HG02981 (cell line): ENCODE results near the gene NANOGP8.
"Not testable (repeated sequence)": the region's sequence is repeated elsewhere in the genome, so short reads cannot be mapped to it uniquely, and the experiment has no call there.

Experiments used
- ATAC-seq: cut with Tn5 transposase; IDR thresholded peaks from one replicate; pipeline ENCODE4 v1.9.1; 2021; ENCODE audit warnings: mild to moderate bottlenecking, moderate library complexity; ENCODE audit not compliant: unreplicated experiment

NANOGP8 gene, protein sequence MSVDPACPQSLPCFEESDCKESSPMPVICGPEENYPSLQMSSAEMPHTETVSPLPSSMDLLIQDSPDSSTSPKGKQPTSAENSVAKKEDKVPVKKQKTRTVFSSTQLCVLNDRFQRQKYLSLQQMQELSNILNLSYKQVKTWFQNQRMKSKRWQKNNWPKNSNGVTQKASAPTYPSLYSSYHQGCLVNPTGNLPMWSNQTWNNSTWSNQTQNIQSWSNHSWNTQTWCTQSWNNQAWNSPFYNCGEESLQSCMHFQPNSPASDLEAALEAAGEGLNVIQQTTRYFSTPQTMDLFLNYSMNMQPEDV

DNA sequence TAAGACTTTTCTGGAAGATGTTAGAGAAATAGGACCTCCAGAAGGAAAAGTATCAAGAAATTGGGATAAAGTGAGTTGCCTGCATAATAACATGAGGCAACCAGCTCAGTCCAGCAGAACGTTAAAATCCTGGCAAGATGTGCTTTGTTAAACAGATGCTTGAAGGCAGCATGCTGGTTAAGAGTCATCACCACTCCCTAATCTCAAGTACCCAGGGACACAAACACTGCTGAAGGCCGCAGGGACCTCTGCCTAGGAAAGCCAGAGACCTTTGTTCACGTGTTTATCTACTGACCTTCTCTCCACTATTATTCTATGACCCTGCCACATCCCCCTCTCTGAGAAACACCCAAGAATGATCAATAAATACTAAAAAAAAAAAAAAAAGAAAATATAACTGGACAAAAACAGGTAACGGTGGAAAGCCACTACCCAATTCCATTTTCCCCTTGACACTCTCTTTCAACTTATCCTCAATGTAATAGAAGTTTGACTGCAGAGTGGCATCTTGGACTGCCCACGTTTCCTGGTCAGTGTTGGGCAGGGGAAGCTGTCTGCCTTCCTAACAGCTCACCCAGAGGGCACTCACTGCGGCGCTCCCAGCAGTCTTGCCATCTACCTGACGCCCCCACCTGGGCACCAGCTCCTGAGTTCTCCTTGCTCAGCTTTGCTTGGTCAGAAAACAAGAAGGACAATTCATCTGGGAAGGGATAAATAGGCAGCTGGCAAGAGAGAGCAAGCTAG is at the start of gene NANOGP8:
Gene NANOGP8 (minus strand): TSS at position 120 of the 744 bp plus-strand sequence. CDS start 185 bp downstream, outside the sequence.
- ATAC-seq: not testable (repeated sequence)

DNA sequence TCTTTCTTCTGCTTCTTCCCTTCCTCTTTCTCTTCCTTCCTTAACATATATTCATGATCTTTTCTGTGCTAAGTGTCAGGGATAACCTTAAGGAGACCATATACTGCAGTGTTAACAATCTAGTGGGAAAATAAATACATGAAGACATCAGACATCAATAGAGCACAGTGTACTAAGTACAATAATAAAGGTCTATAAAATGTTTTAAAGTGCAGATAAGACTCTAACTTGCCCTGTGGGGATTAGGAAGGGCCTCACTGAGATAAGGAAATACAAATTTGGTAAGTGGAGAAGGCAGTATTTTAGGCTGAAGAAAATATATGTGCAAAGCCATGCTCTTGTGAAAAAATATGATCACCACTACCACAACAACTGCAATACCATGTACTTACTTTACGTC is 49.2 kb upstream of the NANOGP8 start:
- no peak for ATAC-seq

DNA sequence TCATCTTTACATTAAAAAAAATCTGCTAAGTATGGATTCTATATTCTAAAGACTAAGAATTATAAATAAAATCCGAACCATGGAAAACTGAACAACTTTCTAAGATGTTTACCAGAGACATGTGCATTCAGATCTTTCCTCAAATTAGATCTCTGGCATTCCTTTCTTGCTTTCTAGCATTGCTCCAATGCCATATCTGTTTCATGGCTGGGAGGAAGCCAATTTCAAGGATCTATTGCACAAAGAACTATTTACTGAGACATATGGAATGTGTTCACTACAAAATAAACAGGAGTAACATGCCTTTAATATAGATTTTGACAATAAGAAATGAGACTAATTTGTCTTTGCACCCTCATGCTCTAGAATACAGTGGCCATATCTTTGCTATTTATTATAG is 45.1 kb upstream of the NANOGP8 start:
- ATAC-seq: no peak

DNA sequence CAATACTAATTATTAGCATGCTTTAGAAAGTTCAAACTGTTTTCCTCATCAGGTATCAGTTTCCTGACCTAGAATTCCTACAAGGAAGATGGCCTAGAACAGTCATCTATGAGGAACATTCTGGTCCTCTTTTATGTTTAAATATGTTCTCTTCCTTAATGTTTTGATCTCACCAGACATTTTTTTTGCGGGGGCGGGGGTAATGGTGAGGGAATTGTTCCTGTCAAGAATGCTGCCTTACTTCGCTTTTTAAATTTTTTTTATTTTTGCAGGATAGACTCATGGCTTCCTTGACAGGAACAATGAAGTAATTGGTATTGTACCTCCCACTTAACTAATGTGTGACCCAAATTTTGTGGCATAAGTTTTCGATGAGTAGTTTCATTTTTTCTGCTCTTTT is 44.3 kb upstream of the NANOGP8 start:
- no peak for ATAC-seq

DNA sequence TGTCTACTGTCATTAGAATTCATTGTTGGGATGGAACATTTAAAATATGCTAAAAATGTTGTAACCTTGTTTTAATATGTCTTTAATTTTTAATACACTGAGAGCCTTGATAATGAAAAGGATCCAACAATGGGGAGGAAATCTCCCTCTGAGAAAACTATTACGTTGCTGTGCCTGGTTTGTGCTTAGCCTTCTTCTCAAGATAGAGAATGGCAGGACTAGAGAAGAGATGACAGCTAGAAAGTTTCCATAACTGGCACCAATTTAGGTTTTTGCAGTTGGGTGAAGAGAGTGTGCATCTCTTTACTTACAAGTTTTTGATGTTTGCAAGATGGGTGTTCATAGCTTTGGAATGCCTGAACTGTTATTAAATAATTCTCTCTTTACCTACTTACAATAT is 42.6 kb upstream of the NANOGP8 start:
- ATAC-seq: no peak

DNA sequence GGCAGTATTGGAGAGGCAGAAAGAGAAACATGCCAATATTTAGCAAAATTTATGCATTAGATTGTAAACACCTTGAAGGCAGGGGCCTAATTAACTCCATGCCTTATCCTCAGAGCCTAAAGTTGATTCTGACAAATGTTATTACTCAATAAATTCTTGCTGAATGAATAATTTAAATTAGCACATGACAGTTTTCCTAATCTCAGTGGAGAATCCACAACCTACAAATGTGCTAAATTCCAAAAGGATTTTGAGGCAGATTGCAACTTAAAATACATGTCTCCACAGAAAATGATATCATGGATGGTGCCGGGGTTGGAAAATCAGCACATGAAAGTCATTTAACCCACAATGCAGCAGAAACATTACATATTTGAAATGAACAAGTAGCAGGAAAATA is 41.1 kb upstream of the NANOGP8 start:
- no peak for ATAC-seq

DNA sequence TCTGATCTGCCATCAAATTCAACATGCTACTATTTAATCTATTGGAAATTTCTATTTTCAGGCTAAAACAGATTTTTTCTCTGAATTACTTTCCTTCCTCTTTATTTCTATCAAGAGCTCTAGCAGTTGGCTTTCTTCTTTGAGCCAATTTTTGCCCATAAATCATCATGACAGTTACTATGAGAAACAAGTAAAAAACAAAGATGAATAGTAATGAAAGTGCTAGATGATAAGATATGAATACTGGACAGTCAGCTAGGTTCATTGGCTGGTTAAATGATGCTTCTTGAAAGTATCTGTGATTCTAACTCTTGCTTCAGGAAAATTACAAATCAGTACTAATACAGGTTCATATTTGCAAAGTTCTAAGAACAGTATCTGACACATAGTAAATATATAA is 38.6 kb upstream of the NANOGP8 start:
- no peak for ATAC-seq

DNA sequence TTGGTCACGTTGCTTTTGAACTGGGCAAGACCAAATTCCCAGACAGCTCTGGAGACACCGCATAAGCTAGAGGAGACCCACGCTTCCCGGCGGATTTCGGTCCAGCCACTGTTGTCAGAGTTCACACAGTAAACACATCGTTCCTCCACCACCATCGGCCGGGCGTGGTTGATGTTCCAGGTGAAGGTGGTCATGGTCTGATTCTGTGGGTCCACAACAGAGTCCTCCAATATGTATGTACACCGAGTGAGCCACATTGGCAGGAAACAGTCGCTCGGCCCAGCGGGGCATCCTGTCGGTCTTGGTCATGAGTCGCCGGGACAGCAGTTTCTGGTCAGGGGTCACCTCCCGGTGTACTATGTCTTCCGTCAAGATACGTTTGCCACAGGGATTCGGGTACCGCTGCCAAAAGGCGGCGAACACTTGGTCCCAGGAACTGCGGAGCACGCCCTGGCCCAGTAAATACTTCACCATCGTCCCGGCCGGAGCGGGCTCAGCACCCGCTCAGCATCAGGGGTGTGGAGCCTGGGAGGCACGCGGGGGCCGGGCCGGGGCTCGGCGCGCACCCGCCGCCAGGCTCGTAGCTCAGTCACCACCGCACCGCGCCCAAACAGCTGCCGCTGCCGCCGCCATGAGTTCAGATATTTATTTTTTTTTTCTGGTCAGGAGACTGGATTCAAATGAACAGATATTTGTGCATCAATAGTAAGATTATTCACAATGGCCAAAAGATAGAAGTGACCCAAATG is 36.7 kb upstream of the NANOGP8 start:
- ATAC-seq: no peak

DNA sequence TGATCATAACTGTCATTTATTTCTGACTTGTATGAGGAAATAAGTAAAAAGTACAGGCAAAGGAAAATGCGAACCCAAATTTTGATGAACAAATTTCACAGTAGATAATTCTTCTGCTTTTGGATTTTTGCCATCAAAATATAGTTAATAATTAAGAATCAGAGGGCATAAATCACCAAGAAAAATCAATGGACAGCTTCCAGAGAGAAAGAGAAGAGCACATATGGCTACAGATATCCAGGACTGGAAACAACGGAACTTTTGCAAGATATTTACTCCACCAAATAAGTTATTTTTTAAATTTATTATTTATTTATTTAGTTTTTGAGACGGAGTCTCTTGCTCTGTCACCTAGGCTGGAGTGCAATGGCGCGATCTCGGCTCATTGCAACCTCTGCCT is 35.1 kb upstream of the NANOGP8 start:
- ATAC-seq: no peak

DNA sequence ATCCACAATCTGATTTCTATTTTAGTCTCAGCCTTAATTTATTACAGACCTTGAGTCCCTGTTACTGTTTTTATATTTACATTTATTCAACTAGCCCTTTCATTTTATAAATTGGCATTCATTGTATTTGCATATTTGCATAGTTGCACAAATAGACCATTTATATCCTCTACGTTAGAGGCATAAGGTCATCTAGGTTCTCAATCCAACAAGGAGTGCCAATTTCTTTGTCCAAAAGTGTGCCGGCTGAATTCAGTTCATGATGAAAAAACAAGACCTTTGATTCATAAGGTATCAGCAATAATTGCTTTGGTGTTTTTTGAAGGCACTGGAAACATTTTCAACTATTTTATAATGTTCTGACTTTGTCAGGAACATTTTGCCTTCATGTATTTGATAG is 33.9 kb upstream of the NANOGP8 start:
- no peak for ATAC-seq

DNA sequence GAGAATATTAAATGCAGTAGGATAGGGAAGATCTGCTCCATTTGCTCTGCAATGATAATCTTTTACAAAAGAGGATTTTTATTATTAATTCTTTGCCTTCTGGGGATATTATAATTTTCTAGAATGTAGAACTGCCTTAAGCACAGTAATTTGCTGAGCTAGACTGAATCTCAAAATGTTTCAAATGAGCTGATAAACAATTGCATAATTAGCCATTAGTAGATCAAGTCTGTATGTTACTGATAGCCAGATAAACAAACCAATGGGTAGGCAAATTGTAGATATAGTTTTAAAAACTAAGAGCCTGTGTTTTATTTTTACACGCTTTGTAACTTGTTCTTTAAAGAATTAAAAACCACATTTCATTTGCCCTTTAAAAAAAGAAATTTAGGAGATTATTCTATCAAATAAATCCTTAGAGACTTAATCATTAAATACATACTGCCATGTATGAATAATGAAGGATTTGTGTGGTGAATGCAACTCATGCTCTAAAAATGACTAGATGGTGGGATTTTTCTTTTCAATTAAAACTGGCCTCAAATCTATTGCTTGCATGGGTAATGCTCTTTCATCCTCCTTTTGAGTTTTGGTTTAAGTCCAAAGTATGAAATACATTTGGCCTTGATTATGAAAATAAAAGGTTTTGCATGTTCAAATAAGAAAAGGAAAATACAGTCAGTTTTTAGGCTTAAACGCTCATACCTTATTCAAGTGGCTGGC is 32.6 kb upstream of the NANOGP8 start:
- ATAC-seq: no peak

DNA sequence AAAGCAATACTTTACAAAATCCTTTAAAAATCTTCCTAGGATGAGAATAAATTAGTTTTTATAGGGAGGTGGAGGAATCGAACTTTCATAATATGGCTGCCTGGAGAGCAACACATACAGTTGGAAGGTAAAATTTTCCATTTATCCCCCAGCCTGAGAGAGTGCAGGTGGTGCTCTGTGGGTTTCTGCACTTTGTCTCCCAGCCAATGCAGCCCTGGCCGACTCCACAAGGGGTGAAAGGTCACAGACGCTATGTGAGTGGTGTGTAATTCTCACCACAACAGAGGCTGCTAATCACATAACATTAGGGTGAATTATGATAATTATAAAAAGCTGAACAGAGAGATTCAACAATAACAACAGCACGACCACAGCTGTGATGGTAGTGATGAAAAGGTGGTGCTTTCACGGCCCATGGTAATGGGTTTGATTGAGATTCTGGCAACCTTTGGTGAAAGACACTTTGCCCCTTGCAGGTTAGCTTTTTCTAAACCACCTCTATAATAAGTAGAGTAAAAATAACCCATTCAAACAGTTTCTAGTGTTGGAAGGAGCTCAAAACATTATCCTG is 30.1 kb upstream of the NANOGP8 start:
- no peak for ATAC-seq

DNA sequence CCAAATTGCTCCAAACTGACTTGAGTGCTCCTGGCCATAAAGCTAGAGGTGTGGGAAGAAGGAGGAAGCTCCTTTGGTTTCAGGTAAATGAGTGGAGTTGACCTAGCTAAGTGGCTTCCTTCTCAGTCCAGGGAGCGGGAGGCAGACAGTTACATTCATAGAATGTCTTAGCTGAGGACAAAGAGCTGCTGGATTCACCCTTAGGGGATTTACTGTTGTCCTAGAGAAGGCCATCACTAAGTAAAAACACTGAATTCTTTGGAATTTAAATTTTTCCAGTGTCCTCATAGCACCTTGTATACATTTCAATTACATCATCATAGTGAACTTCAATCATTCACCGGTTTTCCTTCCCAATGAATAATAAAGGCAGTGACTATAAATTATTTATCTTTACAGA is 27.3 kb upstream of the NANOGP8 start:
- no peak for ATAC-seq

DNA sequence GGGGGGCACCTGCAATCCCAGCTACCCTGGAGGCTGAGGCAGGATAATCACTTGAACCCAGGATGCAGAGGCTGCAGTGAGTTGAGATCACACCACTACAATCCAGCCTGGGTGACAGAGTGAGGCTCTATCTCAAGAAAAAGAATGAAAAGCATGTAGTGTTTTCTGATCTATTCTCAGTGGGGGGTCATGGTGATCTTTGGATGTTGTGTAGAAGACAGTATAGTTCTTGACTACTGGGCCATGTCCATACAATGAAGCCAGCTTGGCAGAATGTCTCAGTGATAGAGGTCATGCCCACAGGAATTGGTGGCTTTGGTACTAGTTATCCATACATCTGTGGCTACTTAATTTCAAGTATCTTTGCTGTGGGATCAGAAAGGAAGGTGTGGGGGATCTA is 26.8 kb upstream of the NANOGP8 start:
- ATAC-seq: no peak

DNA sequence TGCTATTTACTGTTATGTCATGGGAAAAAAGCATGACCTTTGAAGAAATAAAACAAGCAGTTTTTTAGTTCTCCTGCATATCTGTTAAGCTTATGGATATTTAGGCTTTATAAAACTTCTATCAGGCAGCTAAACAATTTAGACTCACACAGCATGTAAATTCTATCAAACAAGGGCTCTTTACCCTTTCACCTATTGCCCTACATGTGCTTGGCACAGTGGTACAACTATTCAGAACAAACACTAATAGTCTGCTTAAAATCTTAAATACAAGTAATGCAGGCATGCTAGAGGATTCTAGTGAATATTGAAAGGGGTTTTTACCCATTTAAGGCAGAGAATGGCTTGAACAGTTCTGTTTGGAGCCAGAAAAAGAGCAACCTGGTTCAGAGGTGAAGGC is 23.4 kb upstream of the NANOGP8 start:
- no peak for ATAC-seq

DNA sequence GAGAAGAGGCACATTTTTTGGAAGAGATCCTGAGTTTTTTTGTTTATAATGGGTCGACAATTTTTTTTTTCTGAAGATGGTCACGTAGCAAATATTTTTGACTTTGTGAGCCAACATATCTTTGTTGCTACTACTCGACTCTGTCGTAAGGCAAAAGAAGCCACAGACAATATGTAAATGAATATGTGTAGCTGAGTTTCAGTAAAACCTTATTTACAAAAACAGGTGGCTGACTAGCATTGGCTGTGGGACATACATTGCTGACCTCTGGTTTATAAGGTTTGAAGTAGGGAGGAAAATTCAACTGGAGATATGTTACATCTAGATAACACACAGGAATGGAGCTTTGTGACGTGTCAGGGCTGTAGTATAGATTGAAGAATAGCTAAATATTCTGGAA is 22.5 kb upstream of the NANOGP8 start:
- no peak for ATAC-seq

DNA sequence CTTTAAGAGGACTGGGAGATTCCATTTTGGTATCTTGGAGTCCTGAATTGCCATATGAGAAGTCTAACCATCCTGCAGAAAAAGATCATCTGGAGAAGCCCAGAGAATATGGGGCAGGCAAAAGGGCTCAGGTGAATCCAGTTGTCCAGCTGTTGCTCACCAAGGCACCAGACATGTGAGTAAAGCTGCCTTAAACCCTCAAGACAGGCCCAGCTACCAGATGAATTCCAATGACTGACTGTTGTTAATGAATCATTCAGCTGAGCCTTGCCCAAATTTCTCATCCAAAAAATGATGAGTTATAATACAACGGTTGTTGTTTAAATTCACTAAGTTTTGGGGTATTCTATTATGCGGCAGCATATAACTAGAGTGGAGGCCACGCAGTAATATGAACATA is 22.0 kb upstream of the NANOGP8 start:
- ATAC-seq: no peak

DNA sequence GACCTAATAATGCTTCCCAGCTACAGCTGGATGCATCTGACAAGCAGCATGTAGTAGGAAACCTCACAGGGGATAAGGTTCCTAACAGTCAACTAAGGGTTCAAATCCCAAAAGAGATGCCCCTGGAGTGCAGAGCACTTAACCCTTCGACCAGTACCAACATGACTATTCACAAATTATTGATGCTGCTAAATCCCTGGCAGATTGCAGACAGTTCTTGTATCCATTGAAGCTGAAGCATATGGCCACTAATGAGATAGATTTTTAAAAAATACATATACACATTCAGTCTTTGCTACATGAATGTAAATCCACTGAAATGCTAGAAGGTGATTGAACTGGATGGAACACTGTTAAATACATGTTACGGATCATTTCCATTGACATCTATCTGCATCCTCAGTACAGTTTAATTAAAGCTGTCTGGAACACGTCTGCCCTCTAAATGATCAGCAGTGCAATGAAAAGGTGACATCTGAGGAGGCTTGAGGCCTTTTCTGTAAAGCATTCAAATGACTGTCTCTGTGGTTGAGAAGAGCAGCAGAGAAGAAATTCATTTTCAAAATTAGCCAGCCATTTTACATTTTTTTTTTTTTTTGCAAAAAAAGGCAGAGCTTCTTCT is 19.5 kb upstream of the NANOGP8 start:
- no peak for ATAC-seq

DNA sequence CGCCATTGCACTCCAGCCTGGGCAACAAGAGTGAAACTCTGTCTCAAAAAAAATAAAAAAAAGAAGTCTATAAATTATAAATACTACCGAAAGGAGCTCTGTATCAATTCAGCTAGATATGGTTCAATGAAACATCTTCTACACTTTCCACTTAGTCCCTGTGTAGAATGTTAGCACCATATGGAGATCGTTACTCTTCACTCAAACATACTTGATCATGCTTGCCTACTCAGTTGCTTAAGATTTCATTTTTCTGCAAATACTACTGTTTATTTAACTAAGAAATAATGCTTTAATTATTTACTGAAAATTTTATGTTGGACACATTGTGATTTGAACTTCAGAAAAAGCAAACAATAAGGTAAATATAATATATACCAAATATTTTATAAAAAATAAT is 17.1 kb upstream of the NANOGP8 start:
- no peak for ATAC-seq

DNA sequence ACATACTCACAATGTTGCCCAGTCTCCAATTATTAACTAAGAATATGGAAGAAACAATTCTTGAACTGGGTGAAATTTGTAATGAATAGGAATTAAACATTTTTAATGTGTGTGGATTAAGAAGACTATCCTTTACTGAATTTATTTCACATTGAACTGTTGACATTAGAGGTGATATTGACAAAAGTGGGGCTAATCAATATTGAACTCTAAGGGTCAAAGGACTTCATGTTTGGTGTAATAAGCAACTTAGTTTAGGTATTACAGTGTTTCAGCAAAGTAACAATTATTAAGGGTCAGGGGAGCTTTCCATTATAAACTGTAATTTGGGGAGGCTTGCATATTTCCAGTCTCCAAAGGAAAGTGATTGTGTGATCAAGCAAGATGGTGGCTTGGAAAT is 16.2 kb upstream of the NANOGP8 start:
- no peak for ATAC-seq
